Testis (tissue), 2 donors: Measurements from ENCODE around the gene PRKAR2B.

Experiments
- POLR2A ChIP-seq: fragments of 450-650 bp; IDR thresholded peaks from one replicate; pipeline ENCODE4 v1.6.1; 2017; ENCODE audit warnings: antibody characterized with exemption, mild to moderate bottlenecking, moderate library complexity
- TF ChIP-seq, protein P1 (sequence below), 3 experiments: fragments of 450-650 bp in 2 of 3; fragments of 200-600 bp in 1 of 3; sonication (generic) in 1 of 3; IDR thresholded peaks; one replicate each; pipeline ENCODE4 v1.5.1; 2016 to 2019; ENCODE audit warnings: antibody characterized with exemption in 3 of 3, mild to moderate bottlenecking in 2 of 3, moderate library complexity in 1 of 3

DNA sequence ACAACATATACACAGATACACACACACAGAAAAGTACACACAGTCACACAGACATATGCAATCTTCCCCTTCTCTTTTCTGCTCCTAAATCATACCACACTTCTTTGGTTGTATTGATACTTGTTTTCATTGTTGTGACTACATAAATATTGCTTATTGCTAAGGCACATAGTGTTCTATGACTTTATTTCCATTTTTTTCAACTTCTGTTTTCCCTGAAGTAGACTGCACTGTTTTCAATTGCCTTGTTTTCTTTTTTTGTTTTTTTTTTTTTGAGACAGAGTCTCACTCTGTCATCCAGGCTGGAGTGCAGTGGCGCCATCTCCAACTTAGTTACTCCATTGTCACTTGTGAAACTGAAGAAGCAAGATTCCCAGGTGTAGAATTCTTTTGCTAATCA lies 10.0 kb upstream of the PRKAR2B start:
- TF ChIP-seq, protein P1, sequence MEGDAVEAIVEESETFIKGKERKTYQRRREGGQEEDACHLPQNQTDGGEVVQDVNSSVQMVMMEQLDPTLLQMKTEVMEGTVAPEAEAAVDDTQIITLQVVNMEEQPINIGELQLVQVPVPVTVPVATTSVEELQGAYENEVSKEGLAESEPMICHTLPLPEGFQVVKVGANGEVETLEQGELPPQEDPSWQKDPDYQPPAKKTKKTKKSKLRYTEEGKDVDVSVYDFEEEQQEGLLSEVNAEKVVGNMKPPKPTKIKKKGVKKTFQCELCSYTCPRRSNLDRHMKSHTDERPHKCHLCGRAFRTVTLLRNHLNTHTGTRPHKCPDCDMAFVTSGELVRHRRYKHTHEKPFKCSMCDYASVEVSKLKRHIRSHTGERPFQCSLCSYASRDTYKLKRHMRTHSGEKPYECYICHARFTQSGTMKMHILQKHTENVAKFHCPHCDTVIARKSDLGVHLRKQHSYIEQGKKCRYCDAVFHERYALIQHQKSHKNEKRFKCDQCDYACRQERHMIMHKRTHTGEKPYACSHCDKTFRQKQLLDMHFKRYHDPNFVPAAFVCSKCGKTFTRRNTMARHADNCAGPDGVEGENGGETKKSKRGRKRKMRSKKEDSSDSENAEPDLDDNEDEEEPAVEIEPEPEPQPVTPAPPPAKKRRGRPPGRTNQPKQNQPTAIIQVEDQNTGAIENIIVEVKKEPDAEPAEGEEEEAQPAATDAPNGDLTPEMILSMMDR (IDR thresholded peaks at IDR 0.05), result no peak
- no peak for TF ChIP-seq POLR2A
